Neutrophil (primary cell): Measurements from ENCODE around the gene CTNND2.

Experiments used
- H3K27ac ChIP-seq: fragments of 200-600 bp; sonication (generic); 2 replicates; pipeline ENCODE4 v1.5.1; 2016; ENCODE audit warnings: mild to moderate bottlenecking, moderate library complexity
- H3K27me3 ChIP-seq: fragments of 200-600 bp; sonication (generic); 2 replicates; pipeline ENCODE4 v1.6.0; 2016; ENCODE audit warnings: mild to moderate bottlenecking
- H3K36me3 ChIP-seq: fragments of 200-600 bp; sonication (generic); 2 replicates; pipeline ENCODE4 v1.5.1; 2017
- H3K4me1 ChIP-seq, 2 experiments: fragments of 200-600 bp in 1 of 2; sonication (generic) in 1 of 2; 1 replicate in 1 of 2; 2 replicates in 1 of 2; pipeline versions ENCODE4 v1.5.1 to v1.6.1; 2013 to 2016; ENCODE audit warnings: low read depth in 1 of 2, low read length in 1 of 2, mild to moderate bottlenecking in 1 of 2, moderate library complexity in 1 of 2; ENCODE audit not compliant: control insufficient read depth in 1 of 2, insufficient read depth in 1 of 2
- H3K4me3 ChIP-seq, 2 experiments: fragments of 200-600 bp in 1 of 2; sonication (generic) in 1 of 2; 1 replicate in 1 of 2; 2 replicates in 1 of 2; pipeline ENCODE4 v1.5.1; 2013 to 2016; ENCODE audit warnings: low read depth in 1 of 2, low read length in 1 of 2, mild to moderate bottlenecking in 1 of 2, moderate library complexity in 1 of 2
- H3K9me3 ChIP-seq: fragments of 200-600 bp; sonication (generic); 2 replicates; pipeline ENCODE4 v1.5.1; 2016
- TF ChIP-seq, protein P1 (sequence below): fragments of 200-600 bp; sonication (generic); IDR thresholded peaks from 2 replicates; pipeline ENCODE4 v1.5.1; 2016; ENCODE audit warnings: antibody characterized with exemption

The CTNND2 gene

DNA sequence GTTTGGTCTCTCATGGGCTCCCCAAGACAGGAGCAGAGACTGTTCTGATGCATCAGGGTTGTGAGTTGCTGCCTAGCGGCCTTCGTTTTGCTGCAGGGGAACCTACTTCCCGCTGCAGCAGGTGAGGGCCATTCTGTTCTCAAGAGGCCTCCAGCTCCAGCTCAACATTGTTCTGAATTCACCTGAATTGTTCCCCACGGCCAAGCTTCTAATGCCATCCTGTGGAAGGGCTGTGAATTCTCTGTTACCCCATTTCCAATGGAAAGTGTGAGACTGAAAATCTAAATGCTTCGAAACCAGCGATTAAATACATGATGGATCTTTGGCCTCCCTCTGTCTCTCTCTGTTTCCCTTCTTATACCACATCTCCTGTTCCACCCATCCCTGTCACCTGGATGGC, 794.1 kb downstream of the CTNND2 start:
- Histone ChIP-seq H3K4me3 (no peak overlapping the region), H3K36me3 (no peaks in the 10 kb centered on the region), H3K4me1 (no peaks in the 10 kb centered on the region), H3K9me3 (no peaks in the 10 kb centered on the region), H3K27ac (no peak overlapping the region), H3K27me3 (no peaks in the 10 kb centered on the region)
- TF ChIP-seq, protein P1, sequence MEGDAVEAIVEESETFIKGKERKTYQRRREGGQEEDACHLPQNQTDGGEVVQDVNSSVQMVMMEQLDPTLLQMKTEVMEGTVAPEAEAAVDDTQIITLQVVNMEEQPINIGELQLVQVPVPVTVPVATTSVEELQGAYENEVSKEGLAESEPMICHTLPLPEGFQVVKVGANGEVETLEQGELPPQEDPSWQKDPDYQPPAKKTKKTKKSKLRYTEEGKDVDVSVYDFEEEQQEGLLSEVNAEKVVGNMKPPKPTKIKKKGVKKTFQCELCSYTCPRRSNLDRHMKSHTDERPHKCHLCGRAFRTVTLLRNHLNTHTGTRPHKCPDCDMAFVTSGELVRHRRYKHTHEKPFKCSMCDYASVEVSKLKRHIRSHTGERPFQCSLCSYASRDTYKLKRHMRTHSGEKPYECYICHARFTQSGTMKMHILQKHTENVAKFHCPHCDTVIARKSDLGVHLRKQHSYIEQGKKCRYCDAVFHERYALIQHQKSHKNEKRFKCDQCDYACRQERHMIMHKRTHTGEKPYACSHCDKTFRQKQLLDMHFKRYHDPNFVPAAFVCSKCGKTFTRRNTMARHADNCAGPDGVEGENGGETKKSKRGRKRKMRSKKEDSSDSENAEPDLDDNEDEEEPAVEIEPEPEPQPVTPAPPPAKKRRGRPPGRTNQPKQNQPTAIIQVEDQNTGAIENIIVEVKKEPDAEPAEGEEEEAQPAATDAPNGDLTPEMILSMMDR: no peak

DNA sequence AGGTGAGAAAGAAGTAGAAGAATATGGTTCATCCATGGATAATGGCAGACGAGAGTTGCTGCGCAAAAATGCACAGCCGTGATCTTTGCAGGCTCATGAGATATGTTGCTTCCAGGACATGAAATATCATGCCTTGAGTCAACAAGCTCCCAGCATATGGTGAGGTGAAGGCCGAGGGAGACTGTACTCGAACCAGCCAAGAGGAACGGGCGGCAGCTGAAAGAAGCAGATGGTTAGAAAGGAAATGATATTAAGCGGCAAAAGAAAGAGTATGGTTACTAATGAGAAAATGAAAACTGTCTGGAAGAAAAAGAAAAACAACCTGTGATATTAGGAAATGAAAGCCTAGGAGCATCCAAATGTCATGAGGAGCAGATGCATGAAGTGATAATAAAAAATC, 798.5 kb downstream of the CTNND2 start:
- TF ChIP-seq, protein P1: no peak
- Histone ChIP-seq H3K36me3 (no peaks in the 10 kb centered on the region), H3K4me3 (no peak overlapping the region)

DNA sequence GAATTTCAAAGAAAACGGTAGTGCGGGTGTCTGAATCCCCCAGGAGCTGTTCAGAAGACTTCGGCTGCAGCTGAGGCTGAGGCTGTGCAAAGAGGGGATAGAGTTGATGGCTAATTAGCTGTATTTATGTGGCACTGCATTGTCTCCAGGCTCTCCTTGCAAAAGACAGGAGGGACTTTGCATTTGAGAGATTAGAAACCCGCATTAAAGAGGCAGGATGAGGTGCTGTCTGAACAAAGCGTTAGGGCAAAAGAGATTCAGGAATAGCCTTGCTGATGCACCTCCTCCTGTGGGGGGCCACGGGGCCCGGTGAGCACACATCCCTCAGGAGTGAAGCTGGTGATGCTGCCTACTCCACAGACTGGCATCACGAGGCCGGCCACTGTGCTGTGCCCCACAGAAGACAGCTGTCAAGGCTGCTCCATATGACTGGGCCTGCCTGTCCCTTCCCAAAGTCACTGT, 799.6 kb downstream of the CTNND2 start:
- Histone ChIP-seq H3K27ac (no peak overlapping the region), H3K4me1 (no peaks in the 10 kb centered on the region), H3K36me3 (no peaks in the 10 kb centered on the region), H3K27me3 (no peaks in the 10 kb centered on the region), H3K9me3 (no peaks in the 10 kb centered on the region), H3K4me3 (no peak overlapping the region)
- TF ChIP-seq, protein P1: no peak

More for the DNA sequence above, 798.5 kb downstream of the CTNND2 start:
- no peaks in the 10 kb centered on the region for H3K4me1 ChIP-seq
- no peaks in the 10 kb centered on the region for H3K9me3 ChIP-seq
- H3K27me3 ChIP-seq: no peaks in the 10 kb centered on the region
- no peak overlapping the region for H3K27ac ChIP-seq

DNA sequence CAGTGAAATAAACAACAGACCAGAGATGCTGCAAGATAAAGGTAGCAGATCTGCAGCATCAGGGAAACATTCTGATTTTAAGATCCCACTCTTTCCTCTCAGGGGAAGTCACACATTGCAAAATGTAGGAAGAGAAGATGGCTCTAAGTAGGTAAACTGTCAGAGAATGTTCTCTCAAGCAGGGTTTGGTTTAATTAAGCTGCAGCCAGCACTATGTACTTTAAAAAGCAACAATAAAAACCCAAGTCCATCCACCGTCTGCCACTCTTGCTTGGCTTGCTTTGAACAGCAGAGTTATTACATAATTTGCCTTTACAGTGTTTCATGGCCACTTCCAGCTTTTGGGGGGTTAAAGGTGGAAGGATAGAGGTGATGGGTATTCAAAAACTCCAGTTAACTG, 800.0 kb downstream of the CTNND2 start:
- Histone ChIP-seq H3K27me3 (no peaks in the 10 kb centered on the region), H3K36me3 (no peaks in the 10 kb centered on the region), H3K4me1 (no peaks in the 10 kb centered on the region), H3K4me3 (no peak overlapping the region), H3K9me3 (no peaks in the 10 kb centered on the region), H3K27ac (no peak overlapping the region)
- TF ChIP-seq, protein P1: no peak

DNA sequence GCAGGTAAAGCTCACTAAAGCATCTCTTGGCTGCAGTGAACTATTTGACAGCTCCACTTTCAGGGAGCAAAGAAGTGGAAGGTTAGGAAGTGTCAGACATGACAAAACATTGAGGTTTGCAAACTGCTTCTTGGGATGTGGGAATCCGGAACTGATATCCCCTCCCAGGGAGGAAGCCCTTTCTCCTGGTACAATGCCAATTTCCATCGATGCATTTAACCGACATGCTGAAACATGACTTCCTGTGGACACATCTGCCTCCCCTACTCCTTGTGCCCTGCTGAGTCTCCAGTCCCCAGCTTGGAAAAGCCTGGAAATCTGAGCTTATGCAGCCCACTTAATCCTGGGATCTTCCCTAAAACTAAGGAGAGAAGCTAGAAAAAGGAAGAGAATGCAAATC, 820.1 kb downstream of the CTNND2 start:
- Histone ChIP-seq H3K36me3 (no peaks in the 10 kb centered on the region), H3K27me3 (no peaks in the 10 kb centered on the region), H3K27ac (no peak overlapping the region), H3K4me1 (no peaks in the 10 kb centered on the region), H3K9me3 (no peaks in the 10 kb centered on the region), H3K4me3 (no peak overlapping the region)
- TF ChIP-seq, protein P1: no peak
